ENCODE data around the gene NPY4R.
"Not testable (repeated sequence)": the region's sequence is repeated elsewhere in the genome, so short reads cannot be mapped to it uniquely, and the experiment has no call there.

DNA sequence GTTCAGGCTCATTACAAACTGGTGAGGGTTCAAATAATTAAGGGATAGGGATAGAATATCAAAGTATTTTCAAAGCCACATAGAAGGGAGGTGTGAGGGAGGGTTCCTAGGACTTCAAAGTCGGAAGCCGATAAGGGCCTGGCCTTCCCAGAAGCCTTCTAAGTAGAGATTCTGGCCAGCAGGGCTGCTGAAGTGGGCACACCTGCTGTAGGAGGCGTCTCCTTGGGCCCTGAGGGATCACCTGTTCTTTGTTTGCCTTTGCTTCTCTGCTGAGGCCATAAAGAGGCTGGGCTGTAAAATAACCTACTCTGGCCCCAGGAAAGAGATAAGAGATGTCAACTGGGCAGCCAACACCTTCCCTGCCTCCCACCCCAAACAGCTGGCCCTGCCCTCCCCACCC, 8.0 kb upstream of the NPY4R start:
- TF ChIP-seq CTCF, POLR2A (IDR thresholded peaks at IDR 0.05): not testable (repeated sequence)
